Smooth muscle cell (in vitro differentiated cells): Measurements from ENCODE around the gene TNFSF9. TPM values are rescaled to one million over a fixed set of nuclear protein-coding genes. Genes with fewer than 3 reads are reported as not detected.

ENCODE experiments used
- DNase-seq: peaks from one replicate; lab custom pipeline; 2025; ENCODE audit not compliant: unreplicated experiment; lab: John Stamatoyannopoulos, UW
- H2AFZ ChIP-seq: fragments of 200-600 bp; sonication (generic); 2 replicates; pipeline ENCODE4 v1.6.0; 2016; ENCODE audit warnings: antibody characterized with exemption, low read depth, mild to moderate bottlenecking
- H3F3A ChIP-seq: fragments of 200-600 bp; sonication (generic); 2 replicates; pipeline ENCODE4 v1.6.0; 2017; ENCODE audit warnings: antibody characterized with exemption, low read depth
- H3K27ac ChIP-seq: fragments of 200-600 bp; sonication (generic); 2 replicates; pipeline ENCODE4 v1.5.1; 2016; ENCODE audit warnings: low read depth, mild to moderate bottlenecking
- H3K27me3 ChIP-seq: fragments of 200-600 bp; sonication (generic); 2 replicates; pipeline ENCODE4 v1.6.1; 2016; ENCODE audit warnings: low read depth, mild to moderate bottlenecking
- H3K36me3 ChIP-seq: fragments of 200-600 bp; sonication (generic); 2 replicates; pipeline ENCODE4 v1.5.1; 2016; ENCODE audit warnings: low read depth
- H3K4me1 ChIP-seq: fragments of 200-600 bp; sonication (generic); 2 replicates; pipeline ENCODE4 v1.5.1; 2016; ENCODE audit warnings: low read depth
- H3K4me2 ChIP-seq: fragments of 200-600 bp; sonication (generic); 2 replicates; pipeline ENCODE4 v1.6.0; 2016; ENCODE audit warnings: mild to moderate bottlenecking
- H3K4me3 ChIP-seq: fragments of 200-600 bp; sonication (generic); 2 replicates; pipeline ENCODE4 v1.5.1; 2016; ENCODE audit warnings: mild to moderate bottlenecking
- H3K79me2 ChIP-seq: fragments of 200-600 bp; sonication (generic); 2 replicates; pipeline ENCODE4 v1.6.0; 2016; ENCODE audit warnings: low read depth, mild to moderate bottlenecking
- H3K9ac ChIP-seq: fragments of 200-600 bp; sonication (generic); 2 replicates; pipeline ENCODE4 v1.6.0; 2016; ENCODE audit warnings: low read depth
- H3K9me3 ChIP-seq: fragments of 200-600 bp; sonication (generic); replicated peaks from 2 replicates; pipeline ENCODE4 v1.5.1; 2016; ENCODE audit warnings: low read depth
- H4K20me1 ChIP-seq: fragments of 200-600 bp; sonication (generic); 2 replicates; pipeline ENCODE4 v1.6.0; 2016; ENCODE audit warnings: low read depth
- WGBS: methylation state at CpG from one replicate; pipeline ENCODE4 v1.1.7; 2016; ENCODE audit warnings: low lambda C conversion rate; 5-methylcytosine and 5-hydroxymethylcytosine counted together
- polyA plus RNA-seq: library from polyadenylated mRNA; unstranded; fragments of >200 nt; fragmentation: Nextera tagmentation; extraction: Ambion mirVana; gene quantifications from 2 replicates; pipeline ENCODE4 v1.2.1, GENCODE V29; 2016
- total RNA-seq: library from RNA; depleted of rRNA; stranded (reverse); fragments of >200 nt; gene quantifications from 2 replicates; pipeline ENCODE4 v1.2.3, GENCODE V29; 2014
- TF ChIP-seq, protein P1 (sequence below): fragments of 200-600 bp; sonication (generic); IDR thresholded peaks from 2 replicates; pipeline ENCODE4 v1.5.1; 2017; ENCODE audit warnings: borderline replicate concordance, mild to moderate bottlenecking, antibody characterized with exemption; ENCODE audit not compliant: insufficient read depth, poor library complexity, severe bottlenecking

TNFSF9 gene
- total and polyA plus RNA-seq, 2 experiments from 2014 or later, result 3.4 to 7.3 TPM

DNA sequence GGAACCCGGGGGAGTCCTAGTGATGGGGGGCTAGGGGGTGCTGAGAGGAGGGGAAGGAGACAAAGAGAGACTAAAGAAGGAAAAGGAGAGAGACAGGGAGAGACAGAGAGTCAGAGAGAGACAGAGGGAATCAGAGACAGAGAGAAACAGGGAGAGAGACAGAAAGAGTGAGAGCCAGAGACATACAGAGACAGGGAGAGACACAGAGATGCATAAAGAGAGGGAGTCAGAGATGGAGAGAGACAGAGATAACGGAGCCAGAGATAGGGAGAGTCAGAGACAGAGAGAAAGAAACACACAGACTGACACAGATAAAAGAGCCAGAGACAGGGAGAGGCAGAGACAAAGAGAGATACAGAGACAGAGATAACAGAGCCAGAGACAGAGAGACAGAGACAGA lies 1.5 kb upstream of the TNFSF9 start:
- WGBS, result 83% methylated on average over 1 of the region's 2 CpGs
- no peak overlapping the region for H3K27ac ChIP-seq
- H3F3A ChIP-seq, result peaks cover 14% of the 10 kb centered on the region
- H3K4me1 ChIP-seq, result no peaks in the 10 kb centered on the region
- no peaks in the 10 kb centered on the region for H3K9me3 ChIP-seq
- TF ChIP-seq, protein P1, sequence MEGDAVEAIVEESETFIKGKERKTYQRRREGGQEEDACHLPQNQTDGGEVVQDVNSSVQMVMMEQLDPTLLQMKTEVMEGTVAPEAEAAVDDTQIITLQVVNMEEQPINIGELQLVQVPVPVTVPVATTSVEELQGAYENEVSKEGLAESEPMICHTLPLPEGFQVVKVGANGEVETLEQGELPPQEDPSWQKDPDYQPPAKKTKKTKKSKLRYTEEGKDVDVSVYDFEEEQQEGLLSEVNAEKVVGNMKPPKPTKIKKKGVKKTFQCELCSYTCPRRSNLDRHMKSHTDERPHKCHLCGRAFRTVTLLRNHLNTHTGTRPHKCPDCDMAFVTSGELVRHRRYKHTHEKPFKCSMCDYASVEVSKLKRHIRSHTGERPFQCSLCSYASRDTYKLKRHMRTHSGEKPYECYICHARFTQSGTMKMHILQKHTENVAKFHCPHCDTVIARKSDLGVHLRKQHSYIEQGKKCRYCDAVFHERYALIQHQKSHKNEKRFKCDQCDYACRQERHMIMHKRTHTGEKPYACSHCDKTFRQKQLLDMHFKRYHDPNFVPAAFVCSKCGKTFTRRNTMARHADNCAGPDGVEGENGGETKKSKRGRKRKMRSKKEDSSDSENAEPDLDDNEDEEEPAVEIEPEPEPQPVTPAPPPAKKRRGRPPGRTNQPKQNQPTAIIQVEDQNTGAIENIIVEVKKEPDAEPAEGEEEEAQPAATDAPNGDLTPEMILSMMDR, result no peak
- no peak overlapping the region for H2AFZ ChIP-seq
- no peaks in the 10 kb centered on the region for H3K79me2 ChIP-seq
- peaks cover 22% of the 10 kb centered on the region for H3K27me3 ChIP-seq
- H3K36me3 ChIP-seq, result no peaks in the 10 kb centered on the region
- DNase-seq, result no peak
- H3K4me2 ChIP-seq, result no peak overlapping the region
- H3K4me3 ChIP-seq, result no peak overlapping the region
- H4K20me1 ChIP-seq, result no peaks in the 10 kb centered on the region
- no peak overlapping the region for H3K9ac ChIP-seq

DNA sequence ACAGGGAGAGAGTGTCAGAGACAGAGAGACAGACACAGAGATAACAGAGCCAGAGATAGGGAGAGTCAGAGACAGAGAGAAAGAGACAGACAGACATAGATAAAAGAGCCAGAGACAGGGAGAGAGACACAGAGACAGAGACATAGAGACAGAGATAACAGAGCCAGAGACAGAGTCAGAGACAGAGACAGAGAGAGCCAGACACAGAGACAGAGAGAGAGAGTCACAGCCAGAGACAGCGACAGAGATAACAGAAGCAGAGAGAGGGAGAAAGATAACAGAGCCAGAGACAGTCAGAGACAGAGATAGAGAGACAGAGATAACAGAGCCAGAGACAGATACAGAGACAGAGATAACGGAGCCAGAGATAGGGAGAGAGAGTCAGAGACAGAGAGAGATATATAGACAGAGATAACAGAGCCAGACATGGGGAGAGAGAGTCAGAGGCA lies 865 bp upstream of the TNFSF9 start:
- Histone ChIP-seq H2AFZ (peak overlapping the region; percentile 94), H3K4me3 (peak overlapping the region; percentile 65), H3K4me1 (no peaks in the 10 kb centered on the region), H3K9ac (peak overlapping the region; percentile 72), H4K20me1 (no peaks in the 10 kb centered on the region), H3K4me2 (peak overlapping the region; percentile 89), H3K27ac (peak overlapping the region; percentile 55), H3F3A (peaks cover 14% of the 10 kb centered on the region), H3K27me3 (peaks cover 28% of the 10 kb centered on the region), H3K79me2 (no peaks in the 10 kb centered on the region), H3K9me3 (no peaks in the 10 kb centered on the region), H3K36me3 (no peaks in the 10 kb centered on the region)
- DNase-seq, result no peak
- TF ChIP-seq, protein P1, result no peak
- 62% methylated on average over 2 of the region's 2 CpGs for WGBS

DNA sequence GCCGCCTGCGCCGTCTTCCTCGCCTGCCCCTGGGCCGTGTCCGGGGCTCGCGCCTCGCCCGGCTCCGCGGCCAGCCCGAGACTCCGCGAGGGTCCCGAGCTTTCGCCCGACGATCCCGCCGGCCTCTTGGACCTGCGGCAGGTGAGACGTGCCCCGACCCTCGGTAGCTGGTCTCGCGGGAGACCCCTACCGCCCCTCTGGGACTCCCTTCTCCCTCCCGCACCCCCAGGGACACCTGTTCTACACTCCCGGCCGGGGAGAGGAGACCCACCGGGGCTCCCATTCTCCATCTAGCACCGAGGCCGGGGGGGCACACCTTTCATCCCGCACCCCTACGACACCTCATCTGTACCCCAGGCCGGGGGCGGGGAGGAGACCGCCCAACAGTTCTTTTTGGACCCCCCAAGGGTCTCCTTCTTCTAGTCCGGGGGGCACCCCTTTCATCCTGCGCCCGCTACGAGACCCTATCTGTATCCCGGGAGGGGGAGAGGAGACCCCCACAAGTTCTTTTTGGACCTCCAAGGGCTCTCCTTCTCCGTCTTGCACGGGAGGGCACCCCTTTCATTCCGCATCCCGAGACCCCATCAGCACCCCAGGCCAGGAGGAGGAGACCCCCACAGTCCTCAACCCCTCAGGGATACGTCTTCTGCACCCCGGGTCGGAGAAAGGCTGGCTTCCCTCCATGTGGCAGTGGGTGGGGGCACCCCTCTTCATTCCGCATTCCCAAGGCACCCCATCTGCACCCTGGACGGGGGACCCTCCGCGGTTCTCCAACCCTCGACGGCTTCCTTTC lies 533 bp downstream of the TNFSF9 start:
- peaks cover 29% of the 10 kb centered on the region for H3K27me3 ChIP-seq
- H2AFZ ChIP-seq, result peak overlapping the region; percentile 94
- 9% methylated on average over 54 of the region's 57 CpGs for WGBS
- H3K36me3 ChIP-seq, result no peaks in the 10 kb centered on the region
- no peaks in the 10 kb centered on the region for H3K79me2 ChIP-seq
- no peaks in the 10 kb centered on the region for H3K4me1 ChIP-seq
- DNase-seq, result no peak
- no peak overlapping the region for H3K27ac ChIP-seq
- peak overlapping the region; percentile 65 for H3K4me3 ChIP-seq
- H3K9me3 ChIP-seq, result no peaks in the 10 kb centered on the region
- no peaks in the 10 kb centered on the region for H4K20me1 ChIP-seq
- TF ChIP-seq, protein P1, result no peak
- H3F3A ChIP-seq, result peaks cover 14% of the 10 kb centered on the region
- H3K9ac ChIP-seq, result peak overlapping the region; percentile 42
- peak overlapping the region; percentile 89 for H3K4me2 ChIP-seq

DNA sequence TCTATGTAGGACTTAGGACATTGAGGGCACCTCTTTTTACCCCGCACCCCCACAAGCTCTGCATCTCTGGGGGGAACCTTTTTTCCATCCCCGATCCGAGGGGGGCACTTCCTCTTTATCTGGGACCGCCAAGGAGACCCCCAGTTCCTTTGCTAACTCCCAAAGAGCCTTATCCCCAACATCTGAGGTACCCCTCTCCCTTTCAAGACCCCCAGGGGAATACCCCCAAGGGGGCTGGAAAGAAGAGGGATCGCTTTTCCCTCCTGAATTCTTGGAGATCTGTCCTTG lies 1.1 kb downstream of the TNFSF9 start:
- peaks cover 29% of the 10 kb centered on the region for H3K27me3 ChIP-seq

More for the DNA sequence above, 1.1 kb downstream of the TNFSF9 start:
- Histone ChIP-seq H3K9ac (no peak overlapping the region), H3F3A (peaks cover 14% of the 10 kb centered on the region), H4K20me1 (no peaks in the 10 kb centered on the region), H3K36me3 (no peaks in the 10 kb centered on the region), H3K4me2 (peak overlapping the region; percentile 89), H3K4me1 (no peaks in the 10 kb centered on the region), H3K79me2 (no peaks in the 10 kb centered on the region), H3K4me3 (peak overlapping the region; percentile 10), H3K27ac (no peak overlapping the region), H2AFZ (no peak overlapping the region), H3K9me3 (no peaks in the 10 kb centered on the region)
- no peak for DNase-seq
- WGBS, result 33% methylated on average over 5 of the region's 5 CpGs
- TF ChIP-seq, protein P1, result no peak
